Immature natural killer cell (primary cell): Measurements from ENCODE around the gene OGFRL1. TPM values are rescaled to one million over a fixed set of nuclear protein-coding genes. Genes with fewer than 3 reads are reported as not detected.
A peak's percentile ranks its signal among the peaks of the same experiment; 100 is the strongest.

ENCODE experiments used
- DNase-seq, 3 donors: peaks; one replicate each; pipeline ENCODE4 v3.0.0; 2022; ENCODE audit warnings: mixed read lengths in 1 of 3
- H3K27ac Mint-ChIP-seq, 6 donors: one replicate each; pipeline ENCODE4 v1.8.0; 2020; ENCODE audit warnings: mixed read lengths in 6 of 6, mild to moderate bottlenecking in 5 of 6, inconsistent platforms in 4 of 6, moderate library complexity in 3 of 6
- H3K27me3 Mint-ChIP-seq, 3 donors: one replicate each; pipeline ENCODE4 v1.8.0; 2020 to 2021; ENCODE audit warnings: low read depth in 3 of 3, mild to moderate bottlenecking in 3 of 3, mixed read lengths in 3 of 3, moderate library complexity in 3 of 3, inconsistent platforms in 1 of 3
- H3K36me3 Mint-ChIP-seq, 3 donors: one replicate each; pipeline ENCODE4 v1.8.0; 2020; ENCODE audit warnings: mixed read lengths in 3 of 3, inconsistent platforms in 2 of 3, mild to moderate bottlenecking in 2 of 3
- H3K4me1 Mint-ChIP-seq, 2 donors: one replicate each; pipeline ENCODE4 v1.8.0; 2020; ENCODE audit warnings: inconsistent platforms in 2 of 2, mild to moderate bottlenecking in 2 of 2, mixed read lengths in 2 of 2, moderate library complexity in 1 of 2
- H3K4me3 Mint-ChIP-seq, 5 donors: one replicate each; pipeline ENCODE4 v1.8.0; 2020; ENCODE audit warnings: mild to moderate bottlenecking in 5 of 5, mixed read lengths in 5 of 5, inconsistent platforms in 3 of 5, moderate library complexity in 3 of 5
- H3K9me3 Mint-ChIP-seq, 6 donors: one replicate each; pipeline ENCODE4 v1.8.0; 2020; ENCODE audit warnings: mild to moderate bottlenecking in 6 of 6, mixed read lengths in 6 of 6, inconsistent platforms in 4 of 6, moderate library complexity in 3 of 6
- polyA plus RNA-seq, 3 donors: library from polyadenylated mRNA; unstranded; fragments of 300-500 nt; fragmentation: Illumina TruSeq; gene quantifications; one replicate each; pipeline ENCODE4 v1.2.3, GENCODE V29; 2021

OGFRL1 gene
- polyA plus RNA-seq, 3 donors from 2014 or later, result 4.0 to 7.1 (median 6.1) TPM

GRCh38 chr6:71326611-71327010 lies 38.0 kb downstream of the OGFRL1 start:
- H3K36me3 Mint-ChIP-seq, result peaks cover 0 to 3% (median 0%) of the 10 kb centered on the region in 3 donors
- H3K4me3 Mint-ChIP-seq, result no peak overlapping the region
- no peaks in the 10 kb centered on the region for H3K4me1 Mint-ChIP-seq
- no peaks in the 10 kb centered on the region for H3K9me3 Mint-ChIP-seq
- peaks cover 0 to 12% (median 0%) of the 10 kb centered on the region in 3 donors for H3K27me3 Mint-ChIP-seq
- no peak overlapping the region for H3K27ac Mint-ChIP-seq
- DNase-seq, result no peak

DNA sequence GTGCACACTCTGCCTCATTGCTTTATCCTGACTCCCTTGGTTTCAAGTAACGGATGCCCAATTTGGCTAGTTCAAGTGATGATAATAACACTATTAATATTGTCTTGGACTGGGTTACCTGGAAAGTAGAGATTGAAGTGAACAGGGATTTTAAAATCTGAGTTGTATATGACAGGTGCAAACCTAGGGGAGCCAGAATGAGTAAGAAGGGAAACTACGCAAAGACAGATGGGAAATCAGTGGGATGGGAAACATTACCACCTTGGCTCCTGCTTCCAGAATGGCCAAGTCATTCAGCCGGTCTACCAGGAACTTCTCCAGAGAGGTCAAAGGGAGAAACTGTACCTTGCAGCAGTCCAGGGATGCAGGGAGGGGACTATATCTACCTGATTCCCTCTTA lies 41.9 kb downstream of the OGFRL1 start:
- peaks cover 0 to 6% (median 0%) of the 10 kb centered on the region in 3 donors for H3K27me3 Mint-ChIP-seq
- no peak overlapping the region for H3K4me3 Mint-ChIP-seq
- no peaks in the 10 kb centered on the region for H3K9me3 Mint-ChIP-seq
- H3K4me1 Mint-ChIP-seq, result no peaks in the 10 kb centered on the region
- H3K27ac Mint-ChIP-seq, result no peak overlapping the region
- H3K36me3 Mint-ChIP-seq, result no peaks in the 10 kb centered on the region
- no peak for DNase-seq

DNA sequence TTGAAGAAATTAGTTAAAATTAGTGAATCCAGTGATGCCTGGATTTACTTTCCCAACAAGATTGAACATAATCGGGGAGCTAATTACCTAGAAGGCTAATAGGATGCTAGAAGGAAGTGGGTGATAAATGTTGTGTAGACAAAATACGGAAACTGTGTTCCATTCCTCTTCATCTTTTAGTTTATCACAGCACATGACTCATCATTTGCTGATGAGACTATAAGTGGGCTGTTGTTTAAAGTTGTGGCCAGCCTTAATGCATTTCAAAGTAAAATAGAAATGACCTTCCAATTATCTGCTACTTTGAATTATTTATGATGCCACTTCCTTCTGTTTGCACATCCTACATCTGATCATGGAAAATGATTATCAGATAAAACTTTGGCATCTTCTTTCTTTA lies 43.4 kb downstream of the OGFRL1 start:
- no peaks in the 10 kb centered on the region for H3K36me3 Mint-ChIP-seq
- no peak overlapping the region for H3K27ac Mint-ChIP-seq
- no peaks in the 10 kb centered on the region for H3K9me3 Mint-ChIP-seq
- DNase-seq, result no peak
- no peak overlapping the region for H3K4me3 Mint-ChIP-seq
- H3K4me1 Mint-ChIP-seq, result no peaks in the 10 kb centered on the region
- peaks cover 0 to 8% (median 0%) of the 10 kb centered on the region in 3 donors for H3K27me3 Mint-ChIP-seq

- Mint-ChIP-seq H3K4me1 (no peaks in the 10 kb centered on the region), H3K27me3 (peaks cover 0 to 10% (median 0%) of the 10 kb centered on the region in 3 donors), H3K27ac (no peak overlapping the region), H3K4me3 (no peak overlapping the region), H3K36me3 (no peaks in the 10 kb centered on the region), H3K9me3 (no peaks in the 10 kb centered on the region)
- DNase-seq, result no peak
Observed at GRCh38 chr6:71333050-71333449, 44.4 kb downstream of the OGFRL1 start.

- Mint-ChIP-seq H3K9me3 (no peaks in the 10 kb centered on the region), H3K27me3 (peaks cover 0 to 10% (median 0%) of the 10 kb centered on the region in 3 donors), H3K4me3 (no peak overlapping the region), H3K4me1 (no peaks in the 10 kb centered on the region), H3K36me3 (no peaks in the 10 kb centered on the region), H3K27ac (no peak overlapping the region)
- no peak for DNase-seq
Observed at GRCh38 chr6:71333697-71334096, 45.1 kb downstream of the OGFRL1 start.

- Mint-ChIP-seq H3K27me3 (peaks cover 0 to 7% (median 0%) of the 10 kb centered on the region in 3 donors), H3K9me3 (no peaks in the 10 kb centered on the region), H3K4me1 (no peaks in the 10 kb centered on the region), H3K27ac (no peak overlapping the region), H3K36me3 (no peaks in the 10 kb centered on the region), H3K4me3 (no peak overlapping the region)
- DNase-seq, result no peak
Observed at GRCh38 chr6:71334768-71335167, 46.2 kb downstream of the OGFRL1 start.

DNA sequence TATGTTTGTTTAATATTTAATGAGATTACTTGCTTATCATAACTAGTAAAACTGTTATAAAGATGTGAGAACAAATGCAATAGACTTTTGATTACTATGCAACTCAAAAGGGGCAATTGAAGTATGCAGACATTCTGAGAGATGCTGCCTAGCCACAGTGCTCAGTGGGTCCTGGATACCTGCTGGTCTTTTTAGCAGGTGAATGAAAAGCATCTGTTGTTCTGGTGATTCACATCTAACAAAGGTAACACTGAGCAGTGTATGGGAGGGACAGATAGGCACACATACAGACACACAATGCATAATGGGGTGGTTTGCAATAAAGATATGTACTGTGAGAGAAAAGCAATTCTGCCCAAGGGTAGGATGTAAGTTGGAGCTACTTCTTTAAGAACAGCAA lies 46.9 kb downstream of the OGFRL1 start:
- Mint-ChIP-seq H3K27me3 (peaks cover 0 to 9% (median 0%) of the 10 kb centered on the region in 3 donors), H3K4me1 (no peaks in the 10 kb centered on the region), H3K4me3 (no peak overlapping the region)

DNA sequence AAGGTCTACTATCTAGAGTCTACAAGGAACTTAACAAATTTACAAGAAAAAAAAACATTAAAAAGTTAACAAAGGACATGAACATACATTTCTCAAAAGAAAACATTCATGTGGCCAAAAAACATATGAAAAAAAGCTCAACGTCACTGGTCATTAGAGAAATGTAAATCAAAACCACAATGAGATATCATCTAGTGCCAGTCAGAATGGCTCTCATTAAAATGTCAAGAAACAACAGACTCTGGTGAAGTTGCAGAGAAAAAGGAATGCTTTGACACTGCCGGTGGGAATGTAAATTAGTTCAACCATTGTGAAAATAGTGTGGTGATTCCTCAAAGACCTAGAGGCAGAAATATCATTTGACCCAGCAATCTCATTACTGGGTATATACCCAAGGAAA lies 48.3 kb downstream of the OGFRL1 start:
- no peak overlapping the region for H3K27ac Mint-ChIP-seq
- no peak overlapping the region for H3K4me3 Mint-ChIP-seq
- H3K27me3 Mint-ChIP-seq, result peaks cover 0 to 9% (median 0%) of the 10 kb centered on the region in 3 donors

More for the DNA sequence above, 46.9 kb downstream of the OGFRL1 start:
- Mint-ChIP-seq H3K9me3 (no peaks in the 10 kb centered on the region), H3K27ac (no peak overlapping the region), H3K36me3 (no peaks in the 10 kb centered on the region)
- DNase-seq, result no peak

DNA sequence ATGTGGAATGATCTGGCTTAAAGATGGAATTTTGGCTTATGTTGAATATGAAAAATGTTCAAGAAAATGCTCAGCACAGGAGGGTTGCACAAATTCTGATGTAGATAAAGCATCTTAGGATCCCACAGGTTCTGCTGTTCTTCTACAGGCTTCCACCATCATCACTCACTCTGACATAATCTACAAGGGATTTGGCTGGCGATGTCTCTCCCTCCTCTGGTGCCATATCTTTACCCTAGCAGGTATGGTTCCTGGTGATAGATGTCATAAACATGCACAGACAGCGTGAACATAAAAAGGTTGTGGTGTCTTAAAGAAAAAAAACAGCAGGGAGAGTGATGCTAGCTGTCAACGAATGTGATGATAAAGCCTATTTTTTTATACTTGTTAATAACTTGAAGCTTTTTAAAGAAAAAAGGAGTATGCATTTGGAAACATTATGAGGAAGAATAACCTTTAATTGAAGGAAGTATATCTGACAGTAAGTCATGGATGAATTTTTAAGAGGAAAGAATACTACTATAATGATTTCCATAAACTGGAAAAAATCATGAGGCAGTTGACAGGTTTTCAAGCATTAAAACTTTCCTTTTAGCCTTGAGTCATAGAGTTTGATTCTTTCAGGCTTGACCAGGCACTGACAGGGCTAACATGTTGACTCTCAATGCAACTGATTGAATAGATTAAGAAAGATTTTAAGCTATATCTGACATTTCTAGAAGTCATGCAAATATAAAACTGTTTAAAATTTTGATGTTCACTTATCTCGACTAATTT lies 50.1 kb downstream of the OGFRL1 start:
- DNase-seq, result no peak
- H3K4me1 Mint-ChIP-seq, result no peaks in the 10 kb centered on the region
- H3K27ac Mint-ChIP-seq, result no peak overlapping the region
- H3K9me3 Mint-ChIP-seq, result no peaks in the 10 kb centered on the region
- peaks cover 0 to 5% (median 0%) of the 10 kb centered on the region in 3 donors for H3K27me3 Mint-ChIP-seq
- no peaks in the 10 kb centered on the region for H3K36me3 Mint-ChIP-seq
- no peak overlapping the region for H3K4me3 Mint-ChIP-seq

More for the DNA sequence above, 48.3 kb downstream of the OGFRL1 start:
- Mint-ChIP-seq H3K9me3 (no peaks in the 10 kb centered on the region), H3K4me1 (no peaks in the 10 kb centered on the region), H3K36me3 (no peaks in the 10 kb centered on the region)
- DNase-seq, result no peak

DNA sequence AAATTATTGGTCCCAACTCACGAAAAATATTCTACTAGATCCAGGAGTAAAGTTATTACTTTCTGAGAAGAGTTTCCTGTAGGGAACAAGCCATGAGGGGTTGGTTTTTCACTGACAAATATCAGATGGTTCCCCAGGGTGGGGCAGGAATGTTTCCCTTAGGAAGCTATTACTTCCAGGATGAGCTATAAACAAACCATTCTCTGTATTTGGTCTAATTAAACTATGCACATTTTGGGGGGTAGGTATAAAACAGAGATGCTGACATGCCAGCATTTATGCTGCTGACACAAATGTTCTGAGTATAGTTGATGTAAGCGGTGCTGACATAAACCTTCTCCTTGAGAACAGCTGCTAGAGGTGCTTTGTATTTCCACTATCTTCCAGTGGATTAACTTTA lies 54.2 kb downstream of the OGFRL1 start:
- Mint-ChIP-seq H3K4me1 (no peaks in the 10 kb centered on the region), H3K27me3 (peaks cover 0 to 2% (median 0%) of the 10 kb centered on the region in 3 donors), H3K4me3 (no peak overlapping the region), H3K27ac (no peak overlapping the region), H3K36me3 (no peaks in the 10 kb centered on the region), H3K9me3 (no peaks in the 10 kb centered on the region)
- no peak for DNase-seq

GRCh38 chr6:71345476-71346333 lies 57.1 kb downstream of the OGFRL1 start:
- Mint-ChIP-seq H3K4me1 (no peaks in the 10 kb centered on the region), H3K36me3 (no peaks in the 10 kb centered on the region), H3K9me3 (no peaks in the 10 kb centered on the region), H3K27me3 (no peaks in the 10 kb centered on the region), H3K27ac (no peak overlapping the region), H3K4me3 (no peak overlapping the region)
- DNase-seq, result no peak

- H3K4me3 Mint-ChIP-seq, result no peak overlapping the region
- H3K9me3 Mint-ChIP-seq, result no peaks in the 10 kb centered on the region
- H3K36me3 Mint-ChIP-seq, result no peaks in the 10 kb centered on the region
- H3K27me3 Mint-ChIP-seq, result no peaks in the 10 kb centered on the region
- DNase-seq, result no peak
- no peaks in the 10 kb centered on the region for H3K4me1 Mint-ChIP-seq
- no peak overlapping the region for H3K27ac Mint-ChIP-seq
Observed at GRCh38 chr6:71346334-71346694, 57.7 kb downstream of the OGFRL1 start.

DNA sequence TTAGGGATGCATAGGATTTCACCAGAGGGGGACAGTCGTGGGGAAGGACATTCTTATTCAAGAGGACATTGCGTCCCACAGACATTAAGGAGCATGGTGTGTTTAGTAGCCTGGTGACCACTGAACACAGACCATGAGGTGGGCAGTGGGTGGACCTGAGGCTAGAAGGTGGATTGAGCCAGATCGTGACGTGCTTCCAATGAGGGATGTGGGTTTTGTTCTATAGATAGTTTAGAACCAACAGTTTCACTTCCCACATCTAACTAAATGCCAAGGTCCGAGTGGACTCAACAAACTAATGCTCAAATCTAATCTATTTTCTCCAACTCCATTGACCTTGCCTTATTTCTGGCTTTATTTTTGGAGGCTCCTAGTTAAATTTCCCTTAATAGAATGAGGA lies 58.5 kb downstream of the OGFRL1 start:
- Mint-ChIP-seq H3K4me1 (no peaks in the 10 kb centered on the region), H3K36me3 (no peaks in the 10 kb centered on the region), H3K27me3 (no peaks in the 10 kb centered on the region), H3K4me3 (no peak overlapping the region), H3K9me3 (no peaks in the 10 kb centered on the region), H3K27ac (no peak overlapping the region)
- no peak for DNase-seq

DNA sequence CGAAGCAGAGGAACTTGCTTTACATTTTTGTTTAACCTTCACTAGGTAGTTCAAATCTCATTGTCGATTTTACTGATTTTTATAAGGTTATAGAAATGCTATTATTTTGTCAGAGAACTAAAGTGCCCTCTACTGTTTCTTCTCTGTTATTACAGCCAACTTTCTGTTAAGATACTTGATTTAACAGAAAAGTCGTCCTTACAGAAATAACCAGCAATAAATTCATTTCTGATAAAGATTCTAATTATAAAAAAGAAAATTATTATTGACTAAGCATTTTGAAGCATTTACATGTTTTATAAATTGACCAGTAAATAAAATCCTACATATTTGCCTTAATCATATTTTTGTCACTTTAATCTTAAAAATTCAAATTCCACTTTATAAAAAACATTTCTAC lies 60.8 kb downstream of the OGFRL1 start:
- H3K36me3 Mint-ChIP-seq, result no peaks in the 10 kb centered on the region
- peak; percentile 5 to 31 (median 27) for DNase-seq
- no peak overlapping the region for H3K4me3 Mint-ChIP-seq
- no peaks in the 10 kb centered on the region for H3K9me3 Mint-ChIP-seq
- H3K27ac Mint-ChIP-seq, result no peak overlapping the region
- H3K27me3 Mint-ChIP-seq, result no peaks in the 10 kb centered on the region
- no peaks in the 10 kb centered on the region for H3K4me1 Mint-ChIP-seq
